H1 (cell line): ENCODE results near the gene ARHGEF12. TPM values are rescaled to one million over a fixed set of nuclear protein-coding genes. Genes with fewer than 3 reads are reported as not detected.

Experiments
- CHD2 ChIP-seq: IDR thresholded peaks from 2 replicates; pipeline ENCODE4 v1.6.1; 2012; ENCODE audit warnings: low read length, improper control_type of control experiment
- HDAC2 ChIP-seq, 2 experiments: fragments of 300-600 bp in 1 of 2; sonication (generic) in 1 of 2; IDR thresholded peaks; 2 replicates each; pipeline ENCODE4 v1.6.1; 2011 to 2012; ENCODE audit warnings: low read depth in 2 of 2, low read length in 2 of 2, mild to moderate bottlenecking in 2 of 2, moderate library complexity in 2 of 2, borderline replicate concordance in 1 of 2, inconsistent platforms in 1 of 2
- SIX5 ChIP-seq: IDR thresholded peaks from 2 replicates; pipeline ENCODE4 v1.6.1; 2011; ENCODE audit warnings: mild to moderate bottlenecking, low read depth, low read length
- polyA plus RNA-seq, 7 experiments: library from polyadenylated mRNA; depleted of rRNA in 3 of 7; stranded (reverse) in 5 of 7; unstranded in 2 of 7; fragments of >200 nt in 5 of 7; fragments of 200-250 nt in 2 of 7; gene quantifications; 1 replicate in 5 of 7; 2 replicates in 1 of 7; 4 replicates in 1 of 7; pipeline versions ENCODE4 v1.2.1 to v1.2.3, GENCODE V29; 2011 to 2013; ENCODE audit warnings: missing spikeins in 2 of 7, mixed read lengths in 2 of 7
- total RNA-seq: library from RNA; stranded (reverse); fragmentation: NEBNext Ultra II Directional; extraction: Animal tissue kit (Norgen Biotek cat#: 25700); gene quantifications from 2 replicates; pipeline ENCODE4 v1.2.1, GENCODE V29; 2021

ARHGEF12 gene
- total and polyA plus RNA-seq, 2 of the 8 experiments (the other 6 are each of a cell fraction or from before 2014, with no cell fraction given): 5.1 to 33.7 TPM

DNA sequence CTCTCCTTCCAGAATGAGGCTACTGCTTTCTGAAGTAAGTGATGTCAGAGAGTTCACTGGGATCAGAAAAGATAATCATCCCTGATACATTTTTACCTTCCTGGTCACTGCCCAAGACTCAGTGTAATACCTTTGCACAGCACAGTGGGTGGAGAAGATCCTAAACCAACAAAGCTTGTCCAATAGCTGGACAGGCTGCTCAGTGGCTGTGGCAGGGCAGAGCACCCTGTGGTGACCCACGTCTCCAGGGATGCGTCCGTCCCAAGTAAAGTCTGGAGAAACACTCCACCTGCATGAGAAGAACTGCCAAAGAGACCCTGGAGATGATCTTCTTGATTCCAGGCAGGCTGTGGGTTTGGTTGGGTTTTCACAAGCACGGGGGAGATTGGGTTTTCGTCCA lies 42.1 kb upstream of the ARHGEF12 start (continued):
- TF ChIP-seq HDAC2 (IDR thresholded peaks at IDR 0.05; ENCODE audit: borderline replicate concordance in 1 of 2, low read depth in 2 of 2, low read length in 2 of 2): no peak
- no peak for TF ChIP-seq SIX5
- TF ChIP-seq CHD2: no peak
